Muscle layer of duodenum (tissue), 2 donors: Measurements from ENCODE around the gene PALM2AKAP2.

ENCODE experiments used
- H3K27ac ChIP-seq: one replicate; pipeline ENCODE4 v1.7.0; 2013; ENCODE audit warnings: mild to moderate bottlenecking, low read length
- H3K27me3 ChIP-seq: one replicate; pipeline ENCODE4 v1.7.0; 2013; ENCODE audit warnings: low read depth, mild to moderate bottlenecking, control low read depth, low read length
- H3K36me3 ChIP-seq, 2 donors: one replicate each; pipeline ENCODE4 v1.7.0; 2013; ENCODE audit warnings: low read length in 2 of 2, control low read depth in 1 of 2, mild to moderate bottlenecking in 1 of 2; ENCODE audit not compliant: insufficient read depth in 2 of 2, control insufficient read depth in 1 of 2
- H3K4me1 ChIP-seq, 2 donors: one replicate each; pipeline ENCODE4 v1.7.0; 2013; ENCODE audit warnings: low read length in 2 of 2, mild to moderate bottlenecking in 2 of 2, control low read depth in 1 of 2, moderate library complexity in 1 of 2; ENCODE audit not compliant: insufficient read depth in 2 of 2, control insufficient read depth in 1 of 2
- H3K4me3 ChIP-seq, 2 donors: one replicate each; pipeline ENCODE4 v1.7.0; 2013; ENCODE audit warnings: low read length in 2 of 2, low read depth in 1 of 2, mild to moderate bottlenecking in 1 of 2
- H3K9me3 ChIP-seq, 2 donors: one replicate each; pipeline ENCODE4 v1.7.0; 2013; ENCODE audit warnings: low read length in 2 of 2, control low read depth in 1 of 2, mild to moderate bottlenecking in 1 of 2; ENCODE audit not compliant: control insufficient read depth in 1 of 2
- donor health status: healthy.

Gene PALM2AKAP2

DNA sequence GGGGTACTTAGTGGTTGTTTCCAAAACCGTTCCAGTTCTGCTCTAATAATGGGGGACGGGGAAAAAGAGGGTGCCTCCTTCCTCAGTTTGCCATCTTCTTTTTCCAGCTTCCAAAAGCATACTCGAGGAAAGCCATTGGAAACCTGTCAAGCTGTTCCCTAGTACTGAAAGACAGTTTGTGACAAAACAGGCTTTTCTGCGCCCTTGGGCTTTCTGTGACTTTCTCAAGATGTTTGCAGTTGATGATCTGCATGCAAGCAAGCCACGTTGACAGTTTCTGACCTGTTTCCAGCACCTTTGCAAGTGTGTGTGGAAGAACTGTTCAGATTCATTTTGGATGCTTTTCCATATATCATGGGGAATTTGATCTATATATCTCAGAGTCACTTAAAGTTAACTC is 26.7 kb upstream of the PALM2AKAP2 start:
- H3K27ac ChIP-seq: no peak overlapping the region
- H3K36me3 ChIP-seq: no peaks in the 10 kb centered on the region
- no peaks in the 10 kb centered on the region for H3K27me3 ChIP-seq
- H3K4me3 ChIP-seq: no peak overlapping the region
- no peaks in the 10 kb centered on the region for H3K4me1 ChIP-seq
- no peaks in the 10 kb centered on the region for H3K9me3 ChIP-seq

DNA sequence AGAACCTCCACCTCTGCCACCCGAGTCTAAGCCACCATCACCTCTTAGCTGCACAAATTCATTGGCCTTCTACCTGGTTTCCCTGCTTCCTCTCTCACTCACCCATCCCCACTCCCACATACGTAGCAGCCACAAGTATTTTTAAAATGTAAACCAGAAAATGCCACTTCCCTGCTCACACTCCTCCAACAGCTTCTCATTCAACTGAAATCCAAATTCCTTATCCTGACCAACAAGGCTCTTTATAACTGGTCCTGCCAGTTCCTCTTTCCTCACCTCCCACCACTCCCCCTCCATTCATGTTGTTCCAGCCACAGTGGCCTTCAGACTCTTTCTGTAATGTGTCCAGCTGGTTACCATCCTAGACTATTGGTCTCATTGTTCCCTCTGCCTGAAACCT is 25.0 kb upstream of the PALM2AKAP2 start:
- H3K36me3 ChIP-seq: no peaks in the 10 kb centered on the region
- H3K27me3 ChIP-seq: no peaks in the 10 kb centered on the region
- no peaks in the 10 kb centered on the region for H3K9me3 ChIP-seq
- no peak overlapping the region for H3K27ac ChIP-seq
- H3K4me1 ChIP-seq: no peaks in the 10 kb centered on the region
- H3K4me3 ChIP-seq: no peak overlapping the region

DNA sequence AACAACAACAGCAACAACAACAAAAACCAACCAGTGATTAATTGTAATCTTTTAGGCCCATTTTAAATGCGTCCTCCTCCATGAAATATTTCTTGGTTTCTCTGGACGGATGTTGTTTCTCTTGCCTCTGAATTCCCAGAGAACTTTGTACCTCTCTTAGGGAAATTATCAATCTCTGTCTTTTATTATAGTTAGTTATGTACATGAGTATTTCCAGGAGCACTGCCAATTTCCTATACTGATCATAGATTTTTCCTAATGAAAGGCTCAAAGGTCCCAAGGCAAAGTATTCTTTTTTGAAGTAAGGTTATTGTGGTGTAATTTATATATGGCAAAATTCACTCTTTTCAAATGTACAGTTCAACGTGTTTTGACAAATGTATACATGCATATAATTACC is 20.4 kb upstream of the PALM2AKAP2 start:
- H3K4me1 ChIP-seq: no peaks in the 10 kb centered on the region
- no peaks in the 10 kb centered on the region for H3K9me3 ChIP-seq
- H3K36me3 ChIP-seq: no peaks in the 10 kb centered on the region
- peaks cover 3% of the 10 kb centered on the region for H3K27me3 ChIP-seq
- H3K4me3 ChIP-seq: no peak overlapping the region
- H3K27ac ChIP-seq: no peak overlapping the region

- Histone ChIP-seq H3K27ac (no peak overlapping the region), H3K4me1 (no peaks in the 10 kb centered on the region), H3K27me3 (peaks cover 4% of the 10 kb centered on the region), H3K36me3 (no peaks in the 10 kb centered on the region), H3K4me3 (no peak overlapping the region), H3K9me3 (no peaks in the 10 kb centered on the region)
Measured at GRCh38 chr9:109765278-109765677, 14.7 kb upstream of the PALM2AKAP2 start.

DNA sequence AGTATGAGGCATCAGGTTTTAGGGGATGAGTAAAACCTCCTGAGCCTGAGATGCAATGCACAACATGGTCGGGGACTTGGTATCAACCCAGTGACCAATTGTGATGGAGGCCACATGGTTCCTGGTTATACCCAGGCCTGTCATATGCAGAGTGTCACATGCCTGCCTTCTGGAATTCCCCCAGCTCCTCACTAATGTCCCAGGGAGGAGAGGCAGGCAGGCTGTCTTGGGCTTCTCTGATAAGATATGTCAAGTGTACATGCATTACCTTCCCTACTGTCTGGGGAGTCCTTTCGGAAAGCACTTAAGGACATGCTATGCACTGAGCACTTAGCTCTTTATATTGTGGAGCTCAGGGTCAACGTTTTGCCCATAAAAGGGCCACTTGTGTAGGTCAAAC is 14.2 kb upstream of the PALM2AKAP2 start:
- Histone ChIP-seq H3K36me3 (no peaks in the 10 kb centered on the region), H3K4me3 (no peak overlapping the region), H3K27ac (no peak overlapping the region), H3K9me3 (no peaks in the 10 kb centered on the region), H3K4me1 (no peaks in the 10 kb centered on the region), H3K27me3 (peaks cover 4% of the 10 kb centered on the region)

DNA sequence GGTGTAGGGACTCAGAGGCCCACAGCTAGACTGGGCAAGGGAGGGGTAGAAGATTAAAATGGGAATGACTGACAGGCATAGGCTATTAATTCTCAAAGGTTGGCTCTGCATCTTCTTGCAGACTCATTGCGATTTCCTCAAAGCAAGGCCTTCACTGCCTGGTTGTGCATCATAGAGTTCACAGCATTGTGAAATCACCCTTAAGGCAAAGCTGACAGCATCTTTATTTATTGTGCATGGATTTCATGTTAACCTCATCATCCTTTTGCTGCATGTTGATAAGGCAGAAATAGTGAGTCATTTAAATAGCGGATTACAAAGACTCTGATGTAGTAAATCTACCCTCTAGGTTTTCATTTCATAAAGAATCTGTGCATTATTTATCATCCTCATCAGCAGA is 13.6 kb upstream of the PALM2AKAP2 start:
- H3K27me3 ChIP-seq: peaks cover 4% of the 10 kb centered on the region
- no peaks in the 10 kb centered on the region for H3K9me3 ChIP-seq
- no peak overlapping the region for H3K27ac ChIP-seq
- no peak overlapping the region for H3K4me3 ChIP-seq
- peaks cover 5% of the 10 kb centered on the region in 2 donors for H3K4me1 ChIP-seq
- H3K36me3 ChIP-seq: no peaks in the 10 kb centered on the region

GRCh38 chr9:109767404-109767803 is 12.6 kb upstream of the PALM2AKAP2 start:
- Histone ChIP-seq H3K9me3 (no peaks in the 10 kb centered on the region), H3K27me3 (peaks cover 4% of the 10 kb centered on the region), H3K36me3 (no peaks in the 10 kb centered on the region), H3K27ac (no peak overlapping the region), H3K4me1 (peaks cover 11 to 13% of the 10 kb centered on the region in 2 donors), H3K4me3 (no peak overlapping the region)

- Histone ChIP-seq H3K27ac (no peak overlapping the region), H3K36me3 (no peaks in the 10 kb centered on the region), H3K4me1 (peaks cover 11 to 13% of the 10 kb centered on the region in 2 donors), H3K4me3 (no peak overlapping the region), H3K27me3 (peaks cover 4% of the 10 kb centered on the region), H3K9me3 (no peaks in the 10 kb centered on the region)
Measured at GRCh38 chr9:109767814-109768213, 12.2 kb upstream of the PALM2AKAP2 start.

DNA sequence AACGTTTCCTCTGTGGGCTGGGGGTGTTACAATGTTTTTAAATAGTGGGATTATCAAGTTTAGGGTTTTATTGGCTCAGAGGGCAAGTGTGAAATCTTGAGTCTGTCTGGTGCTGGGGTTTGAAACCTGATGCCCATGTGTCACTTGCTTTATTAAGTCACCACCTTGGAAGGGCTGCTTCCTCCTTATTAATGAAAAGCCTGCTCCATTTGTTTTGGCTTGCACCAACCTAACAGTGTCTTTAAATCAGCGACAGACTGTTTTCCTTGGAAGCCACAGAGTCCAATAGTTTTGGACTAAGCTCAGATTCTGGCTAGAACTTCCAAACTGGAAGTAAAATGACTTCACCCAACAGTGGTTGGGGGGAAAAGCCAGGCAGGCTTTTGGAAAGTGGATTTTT is 10.7 kb upstream of the PALM2AKAP2 start:
- no peak overlapping the region for H3K4me3 ChIP-seq

DNA sequence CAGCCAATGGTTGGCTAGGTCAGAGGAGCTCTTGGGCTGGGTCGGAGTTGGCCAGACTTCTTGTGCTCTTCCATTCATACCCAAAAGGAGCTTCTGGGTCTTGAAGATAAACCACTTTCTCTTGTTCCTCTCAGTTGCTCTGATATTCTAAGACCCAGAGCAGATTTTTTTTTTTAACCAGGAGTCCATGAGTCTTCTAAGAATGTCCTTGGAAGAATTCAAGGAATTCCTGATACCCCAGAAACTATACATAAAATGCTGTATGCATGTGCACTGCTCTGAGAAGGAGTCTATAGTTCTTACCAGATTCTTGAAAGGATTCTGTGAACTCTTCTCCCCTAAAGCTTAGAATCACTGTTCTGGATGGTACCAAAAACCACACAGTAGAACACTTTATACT is 9.9 kb upstream of the PALM2AKAP2 start:
- no peak overlapping the region for H3K4me3 ChIP-seq
- H3K27ac ChIP-seq: no peak overlapping the region
- H3K4me1 ChIP-seq: peaks cover 11 to 13% of the 10 kb centered on the region in 2 donors
- H3K36me3 ChIP-seq: no peaks in the 10 kb centered on the region
- no peaks in the 10 kb centered on the region for H3K27me3 ChIP-seq
- H3K9me3 ChIP-seq: no peaks in the 10 kb centered on the region

More for the DNA sequence above, 10.7 kb upstream of the PALM2AKAP2 start:
- no peaks in the 10 kb centered on the region for H3K36me3 ChIP-seq
- H3K9me3 ChIP-seq: no peaks in the 10 kb centered on the region
- H3K27ac ChIP-seq: no peak overlapping the region
- peaks cover 11 to 13% of the 10 kb centered on the region in 2 donors for H3K4me1 ChIP-seq
- H3K27me3 ChIP-seq: peaks cover 4% of the 10 kb centered on the region

DNA sequence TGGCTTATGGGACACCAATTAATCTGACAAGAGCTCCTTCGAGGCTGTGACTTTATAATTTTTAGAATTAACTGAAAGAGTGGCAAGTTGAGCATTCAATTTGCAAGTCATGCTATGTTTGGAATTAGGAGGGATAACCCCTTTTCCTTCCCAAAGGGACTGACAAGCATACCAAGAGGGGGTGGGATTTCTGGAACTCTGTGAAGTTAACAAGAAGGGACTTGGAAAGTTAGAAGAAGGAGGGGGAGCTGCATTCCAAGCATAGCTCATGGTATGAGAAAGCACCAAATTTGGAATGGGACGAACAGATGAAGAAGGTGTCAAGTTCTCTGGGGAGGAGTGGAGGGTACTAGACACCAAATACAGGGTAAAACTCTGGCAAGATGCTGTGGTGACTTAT is 8.9 kb upstream of the PALM2AKAP2 start:
- Histone ChIP-seq H3K27ac (no peak overlapping the region), H3K27me3 (no peaks in the 10 kb centered on the region), H3K9me3 (no peaks in the 10 kb centered on the region), H3K4me1 (peaks cover 11 to 13% of the 10 kb centered on the region in 2 donors), H3K4me3 (no peak overlapping the region), H3K36me3 (no peaks in the 10 kb centered on the region)

DNA sequence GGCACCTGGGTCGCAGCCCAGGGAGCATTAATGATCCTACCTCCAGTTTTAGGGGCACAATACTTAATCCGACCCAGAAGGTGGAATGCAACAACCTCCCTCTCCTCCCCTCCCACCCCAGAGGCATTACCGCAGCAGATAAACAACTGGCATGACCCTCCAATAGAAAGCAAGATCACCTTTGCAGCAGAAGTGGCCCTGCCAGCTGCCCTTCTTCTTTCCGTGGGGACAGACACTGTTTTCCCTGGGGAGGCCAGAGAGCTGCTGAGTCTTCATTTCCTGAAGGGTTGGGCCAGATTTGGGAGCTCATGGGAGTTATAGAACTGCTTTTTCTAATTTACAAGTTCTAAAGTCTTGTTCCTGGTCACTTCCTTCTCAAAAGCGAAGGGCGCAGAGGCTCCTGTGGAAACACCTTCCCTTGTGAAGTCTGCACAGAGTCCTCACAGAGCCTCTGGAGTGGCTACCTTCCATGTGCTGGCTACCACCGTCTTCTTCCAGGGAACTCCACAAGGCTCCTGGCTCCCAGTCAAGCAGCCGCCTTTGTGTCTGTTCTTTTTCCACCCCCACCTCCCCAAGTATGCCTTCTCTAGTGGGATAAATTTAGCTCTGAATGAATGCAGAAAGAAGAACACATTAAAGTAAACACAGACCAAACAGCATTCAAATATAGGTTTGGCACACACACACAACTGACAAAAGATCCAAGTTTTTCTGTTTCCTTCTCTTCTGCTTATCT is 8.0 kb upstream of the PALM2AKAP2 start:
- H3K9me3 ChIP-seq: no peaks in the 10 kb centered on the region
- no peak overlapping the region for H3K27ac ChIP-seq
- no peaks in the 10 kb centered on the region for H3K27me3 ChIP-seq
- H3K36me3 ChIP-seq: no peaks in the 10 kb centered on the region
- peaks cover 11 to 13% of the 10 kb centered on the region in 2 donors for H3K4me1 ChIP-seq
- H3K4me3 ChIP-seq: no peak overlapping the region
